Measurements from ENCODE around the gene CDC37. TPM values are rescaled to one million over a fixed set of nuclear protein-coding genes. Genes with fewer than 3 reads are reported as not detected.
"Not testable (repeated sequence)": the region's sequence is repeated elsewhere in the genome, so short reads cannot be mapped to it uniquely, and the experiment has no call there.

The CDC37 gene
- total RNA-seq, 1 experiment from 2014 or later: 188 TPM

GRCh38 chr19:10399878-10400277 lies 3.5 kb downstream of the CDC37 start:
- TF ChIP-seq, protein P1, sequence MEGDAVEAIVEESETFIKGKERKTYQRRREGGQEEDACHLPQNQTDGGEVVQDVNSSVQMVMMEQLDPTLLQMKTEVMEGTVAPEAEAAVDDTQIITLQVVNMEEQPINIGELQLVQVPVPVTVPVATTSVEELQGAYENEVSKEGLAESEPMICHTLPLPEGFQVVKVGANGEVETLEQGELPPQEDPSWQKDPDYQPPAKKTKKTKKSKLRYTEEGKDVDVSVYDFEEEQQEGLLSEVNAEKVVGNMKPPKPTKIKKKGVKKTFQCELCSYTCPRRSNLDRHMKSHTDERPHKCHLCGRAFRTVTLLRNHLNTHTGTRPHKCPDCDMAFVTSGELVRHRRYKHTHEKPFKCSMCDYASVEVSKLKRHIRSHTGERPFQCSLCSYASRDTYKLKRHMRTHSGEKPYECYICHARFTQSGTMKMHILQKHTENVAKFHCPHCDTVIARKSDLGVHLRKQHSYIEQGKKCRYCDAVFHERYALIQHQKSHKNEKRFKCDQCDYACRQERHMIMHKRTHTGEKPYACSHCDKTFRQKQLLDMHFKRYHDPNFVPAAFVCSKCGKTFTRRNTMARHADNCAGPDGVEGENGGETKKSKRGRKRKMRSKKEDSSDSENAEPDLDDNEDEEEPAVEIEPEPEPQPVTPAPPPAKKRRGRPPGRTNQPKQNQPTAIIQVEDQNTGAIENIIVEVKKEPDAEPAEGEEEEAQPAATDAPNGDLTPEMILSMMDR (IDR thresholded peaks at IDR 0.05; ENCODE audit: unreplicated experiment): no peak
- intact Hi-C loops (cut with micrococcal nuclease): loop anchor here (5.0 kb wide), 1 partner anchor 172 kb away; no protein-coding TSS in a partner anchor
- DNase-seq (ENCODE audit: unreplicated experiment): no peak
- no peak overlapping the region for H3K4me3 Mint-ChIP-seq (ENCODE audit: unreplicated experiment)
- H3K36me3 Mint-ChIP-seq (ENCODE audit: insufficient read depth, unreplicated experiment): peaks cover 58% of the 10 kb centered on the region
- H3K27ac Mint-ChIP-seq (ENCODE audit: low read depth, unreplicated experiment): no peak overlapping the region
- no peaks in the 10 kb centered on the region for H3K9me3 Mint-ChIP-seq (ENCODE audit: unreplicated experiment)
- peaks cover 13% of the 10 kb centered on the region for H3K4me1 Mint-ChIP-seq (ENCODE audit: insufficient read depth, unreplicated experiment)
- no peaks in the 10 kb centered on the region for H3K27me3 Mint-ChIP-seq (ENCODE audit: insufficient read depth, unreplicated experiment)
- ChIA-PET POLR2A (interaction anchor here (0.7 kb wide), 2 partner anchors 115 to 289 kb away, joined by 3 to 4 read pairs; no protein-coding TSS in a partner anchor), CTCF (interaction anchor here (0.7 to 3.9 kb wide), 5 partner anchors 8 to 141 kb away, joined by 4 to 25 read pairs (median 9); partner anchors contain the start of gene ICAM1)
- BruUV-seq (replicated peaks): no TSS peak

GRCh38 chr19:10399340-10399739 lies 4.0 kb downstream of the CDC37 start:
- intact Hi-C loops (cut with micrococcal nuclease); H3K27ac Mint-ChIP-seq (ENCODE audit: low read depth, unreplicated experiment); BruUV-seq (replicated peaks); H3K4me3 Mint-ChIP-seq (ENCODE audit: unreplicated experiment); DNase-seq (ENCODE audit: unreplicated experiment); H3K9me3 Mint-ChIP-seq (ENCODE audit: unreplicated experiment); H3K27me3 Mint-ChIP-seq (ENCODE audit: insufficient read depth, unreplicated experiment): not testable (repeated sequence)
- POLR2A ChIA-PET: interaction anchor here (0.7 kb wide), 1 partner anchor 289 kb away, joined by 3 read pairs; no protein-coding TSS in a partner anchor
- CTCF ChIA-PET: interaction anchor here (2.0 to 3.9 kb wide), 3 partner anchors 8 to 140 kb away, joined by 9 to 25 read pairs (median 21); no protein-coding TSS in a partner anchor
- Mint-ChIP-seq H3K36me3 (ENCODE audit: insufficient read depth, unreplicated experiment) (peaks cover 60% of the 10 kb centered on the region), H3K4me1 (ENCODE audit: insufficient read depth, unreplicated experiment) (peaks cover 13% of the 10 kb centered on the region)

- ChIA-PET POLR2A (no interaction called here), CTCF (interaction anchor here (1.5 to 3.9 kb wide), 4 partner anchors 7 to 140 kb away, joined by 5 to 25 read pairs (median 7); partner anchors contain the start of gene ICAM4)
- no peaks in the 10 kb centered on the region for H3K9me3 Mint-ChIP-seq (ENCODE audit: unreplicated experiment)
- no peaks in the 10 kb centered on the region for H3K27me3 Mint-ChIP-seq (ENCODE audit: insufficient read depth, unreplicated experiment)
- H3K4me1 Mint-ChIP-seq (ENCODE audit: insufficient read depth, unreplicated experiment): peaks cover 13% of the 10 kb centered on the region
- TF ChIP-seq, protein P1 (IDR thresholded peaks at IDR 0.05; ENCODE audit: unreplicated experiment): no peak
- DNase-seq (ENCODE audit: unreplicated experiment): no peak
- BruUV-seq (replicated peaks): no TSS peak
- intact Hi-C loops (cut with micrococcal nuclease): no loop called here
- H3K36me3 Mint-ChIP-seq (ENCODE audit: insufficient read depth, unreplicated experiment): peaks cover 65% of the 10 kb centered on the region
- H3K27ac Mint-ChIP-seq (ENCODE audit: low read depth, unreplicated experiment): no peak overlapping the region
- H3K4me3 Mint-ChIP-seq (ENCODE audit: unreplicated experiment): no peak overlapping the region
Observed at GRCh38 chr19:10398819-10399218, 4.5 kb downstream of the CDC37 start.

- BruUV-seq (replicated peaks): no TSS peak
- intact Hi-C loops (cut with micrococcal nuclease): no loop called here
- no peak overlapping the region for H3K27ac Mint-ChIP-seq (ENCODE audit: low read depth, unreplicated experiment)
- ChIA-PET POLR2A (interaction anchor here (0.6 kb wide), 1 partner anchor 104 kb away, joined by 4 read pairs; no protein-coding TSS in a partner anchor), CTCF (interaction anchor here (0.6 to 6.4 kb wide), 4 partner anchors 10 to 306 kb away, joined by 3 to 103 read pairs (median 3); partner anchors contain the start of gene ICAM1)
- H3K9me3 Mint-ChIP-seq (ENCODE audit: unreplicated experiment): no peaks in the 10 kb centered on the region
- DNase-seq (ENCODE audit: unreplicated experiment): no peak
- peaks cover 11% of the 10 kb centered on the region for H3K4me1 Mint-ChIP-seq (ENCODE audit: insufficient read depth, unreplicated experiment)
- TF ChIP-seq, protein P1 (IDR thresholded peaks at IDR 0.05; ENCODE audit: unreplicated experiment): no peak
- peaks cover 82% of the 10 kb centered on the region for H3K36me3 Mint-ChIP-seq (ENCODE audit: insufficient read depth, unreplicated experiment)
- H3K27me3 Mint-ChIP-seq (ENCODE audit: insufficient read depth, unreplicated experiment): no peaks in the 10 kb centered on the region
- H3K4me3 Mint-ChIP-seq (ENCODE audit: unreplicated experiment): no peak overlapping the region
Observed at GRCh38 chr19:10395917-10396316, 7.4 kb downstream of the CDC37 start.

All from MCF 10A (cell line).